ENCODE data around the gene ZNF888.
"Not testable (repeated sequence)": the region's sequence is repeated elsewhere in the genome, so short reads cannot be mapped to it uniquely, and the experiment has no call there.

The ZNF888 gene

GRCh38 chr19:52924641-52925040 is 1.4 kb upstream of the ZNF888 start:
- H3K36me3 Mint-ChIP-seq (ENCODE audit: low read depth): peaks cover 39% of the 10 kb centered on the region
- H3K27ac Mint-ChIP-seq: peak overlapping the region; percentile 94
- H3K4me3 Mint-ChIP-seq, H3K27me3 Mint-ChIP-seq, H3K9me3 Mint-ChIP-seq: not testable (repeated sequence)
- peaks cover 42% of the 10 kb centered on the region for H3K4me1 Mint-ChIP-seq (ENCODE audit: low read depth)
- intact Hi-C loops (cut with micrococcal nuclease): loop anchor here (5.0 kb wide), 1 partner anchor 38 kb away; the partner anchor contains the start of gene ZNF816

- Mint-ChIP-seq H3K27ac (peak overlapping the region; percentile 94), H3K4me3 (peak overlapping the region; percentile 81), H3K9me3 (no peaks in the 10 kb centered on the region), H3K4me1 (ENCODE audit: low read depth) (peaks cover 42% of the 10 kb centered on the region), H3K27me3 (no peaks in the 10 kb centered on the region), H3K36me3 (ENCODE audit: low read depth) (peaks cover 39% of the 10 kb centered on the region)
- intact Hi-C loops (cut with micrococcal nuclease): loop anchor here (1.0 to 5.0 kb wide), 3 partner anchors 19 to 38 kb away; partner anchors contain the start of genes ZNF320 and ZNF816
These were observed 758 bp upstream of the ZNF888 start for GRCh38 chr19:52923778-52924593.

- no peak overlapping the region for H3K4me3 Mint-ChIP-seq
- no peaks in the 10 kb centered on the region for H3K27me3 Mint-ChIP-seq
- H3K4me1 Mint-ChIP-seq (ENCODE audit: low read depth): peaks cover 17% of the 10 kb centered on the region
- intact Hi-C loops (cut with micrococcal nuclease): no loop called here
- H3K27ac Mint-ChIP-seq: no peak overlapping the region
- H3K36me3 Mint-ChIP-seq (ENCODE audit: low read depth): peaks cover 71% of the 10 kb centered on the region
- H3K9me3 Mint-ChIP-seq: no peaks in the 10 kb centered on the region
These were observed 5.7 kb downstream of the ZNF888 start for GRCh38 chr19:52917531-52917930.

- Mint-ChIP-seq H3K27me3 (no peaks in the 10 kb centered on the region), H3K4me3 (no peak overlapping the region), H3K27ac (no peak overlapping the region), H3K9me3 (peaks cover 49% of the 10 kb centered on the region), H3K4me1 (ENCODE audit: low read depth) (peaks cover 7% of the 10 kb centered on the region), H3K36me3 (ENCODE audit: low read depth) (peaks cover 100% of the 10 kb centered on the region)
- intact Hi-C loops (cut with micrococcal nuclease): no loop called here
These were observed 12.6 kb downstream of the ZNF888 start for GRCh38 chr19:52910648-52911047.

- Mint-ChIP-seq H3K9me3 (peaks cover 29% of the 10 kb centered on the region), H3K36me3 (ENCODE audit: low read depth) (peaks cover 42% of the 10 kb centered on the region)
- H3K27me3 Mint-ChIP-seq; intact Hi-C loops (cut with micrococcal nuclease); H3K27ac Mint-ChIP-seq; H3K4me1 Mint-ChIP-seq (ENCODE audit: low read depth); H3K4me3 Mint-ChIP-seq: not testable (repeated sequence)
These were observed 19.0 kb downstream of the ZNF888 start for GRCh38 chr19:52904052-52904780.

- intact Hi-C loops (cut with micrococcal nuclease): no loop called here
- peaks cover 3% of the 10 kb centered on the region for H3K4me1 Mint-ChIP-seq (ENCODE audit: low read depth)
- peaks cover 15% of the 10 kb centered on the region for H3K9me3 Mint-ChIP-seq
- no peak overlapping the region for H3K27ac Mint-ChIP-seq
- no peaks in the 10 kb centered on the region for H3K27me3 Mint-ChIP-seq
- no peak overlapping the region for H3K4me3 Mint-ChIP-seq
- H3K36me3 Mint-ChIP-seq (ENCODE audit: low read depth): peaks cover 28% of the 10 kb centered on the region
These were observed 21.4 kb downstream of the ZNF888 start for GRCh38 chr19:52901842-52902241.

GRCh38 chr19:52898596-52898995 is 24.6 kb downstream of the ZNF888 start:
- Mint-ChIP-seq H3K4me1 (ENCODE audit: low read depth) (peaks cover 16% of the 10 kb centered on the region), H3K27ac (peak overlapping the region; percentile 97), H3K36me3 (ENCODE audit: low read depth) (peaks cover 35% of the 10 kb centered on the region)
- H3K27me3 Mint-ChIP-seq; intact Hi-C loops (cut with micrococcal nuclease); H3K4me3 Mint-ChIP-seq; H3K9me3 Mint-ChIP-seq: not testable (repeated sequence)

GRCh38 chr19:52898101-52898500 is 25.1 kb downstream of the ZNF888 start:
- H3K27ac Mint-ChIP-seq: peak overlapping the region; percentile 97

GRCh38 chr19:52897138-52897935 is 25.9 kb downstream of the ZNF888 start, which contains the start of gene ZNF320:
Gene ZNF320 (minus strand): TSS chr19:52897635. CDS start chr19:52890255, 7,380 bp downstream.
- Mint-ChIP-seq H3K4me3 (peak within 1 kb of the TSS; percentile 97), H3K36me3 (ENCODE audit: low read depth) (peaks cover 48% of the 10 kb centered on the region), H3K9me3 (no peaks in the 10 kb centered on the region), H3K27ac (peak within 1 kb of the TSS; percentile 97), H3K27me3 (no peaks in the 10 kb centered on the region), H3K4me1 (ENCODE audit: low read depth) (peaks cover 24% of the 10 kb centered on the region)
- intact Hi-C loops (cut with micrococcal nuclease): loop anchor here (1.0 to 2.0 kb wide), 2 partner anchors 26 to 65 kb away; partner anchors contain the start of genes ZNF816 and ZNF888

More at GRCh38 chr19:52898101-52898500, 25.1 kb downstream of the ZNF888 start:
- no peaks in the 10 kb centered on the region for H3K9me3 Mint-ChIP-seq
- H3K27me3 Mint-ChIP-seq: no peaks in the 10 kb centered on the region
- peak overlapping the region; percentile 97 for H3K4me3 Mint-ChIP-seq
- intact Hi-C loops (cut with micrococcal nuclease): no loop called here
- peaks cover 40% of the 10 kb centered on the region for H3K36me3 Mint-ChIP-seq (ENCODE audit: low read depth)
- H3K4me1 Mint-ChIP-seq (ENCODE audit: low read depth): peaks cover 16% of the 10 kb centered on the region

- Mint-ChIP-seq H3K27ac (peak overlapping the region; percentile 97), H3K9me3 (peaks cover 2% of the 10 kb centered on the region), H3K4me3 (peak overlapping the region; percentile 97), H3K36me3 (ENCODE audit: low read depth) (peaks cover 55% of the 10 kb centered on the region), H3K4me1 (ENCODE audit: low read depth) (peaks cover 24% of the 10 kb centered on the region), H3K27me3 (no peaks in the 10 kb centered on the region)
- intact Hi-C loops (cut with micrococcal nuclease): loop anchor here (1.0 to 2.0 kb wide), 2 partner anchors 27 to 66 kb away; partner anchors contain the start of genes ZNF816 and ZNF888
These were observed 26.6 kb downstream of the ZNF888 start for GRCh38 chr19:52896431-52897137.

GRCh38 chr19:52891336-52891735 is 31.9 kb downstream of the ZNF888 start:
- no peak overlapping the region for H3K4me3 Mint-ChIP-seq
- intact Hi-C loops (cut with micrococcal nuclease): no loop called here
- H3K36me3 Mint-ChIP-seq (ENCODE audit: low read depth): peaks cover 92% of the 10 kb centered on the region
- no peaks in the 10 kb centered on the region for H3K27me3 Mint-ChIP-seq
- no peak overlapping the region for H3K27ac Mint-ChIP-seq
- H3K9me3 Mint-ChIP-seq: peaks cover 38% of the 10 kb centered on the region
- peaks cover 16% of the 10 kb centered on the region for H3K4me1 Mint-ChIP-seq (ENCODE audit: low read depth)

- intact Hi-C loops (cut with micrococcal nuclease): no loop called here
- H3K27me3 Mint-ChIP-seq: no peaks in the 10 kb centered on the region
- H3K4me3 Mint-ChIP-seq: no peak overlapping the region
- H3K27ac Mint-ChIP-seq: no peak overlapping the region
- H3K9me3 Mint-ChIP-seq: peaks cover 43% of the 10 kb centered on the region
- peaks cover 97% of the 10 kb centered on the region for H3K36me3 Mint-ChIP-seq (ENCODE audit: low read depth)
- peaks cover 13% of the 10 kb centered on the region for H3K4me1 Mint-ChIP-seq (ENCODE audit: low read depth)
These were observed 33.3 kb downstream of the ZNF888 start for GRCh38 chr19:52889931-52890330.

GRCh38 chr19:52889076-52889475 is 34.2 kb downstream of the ZNF888 start:
- H3K36me3 Mint-ChIP-seq (ENCODE audit: low read depth): peaks cover 97% of the 10 kb centered on the region
- peaks cover 8% of the 10 kb centered on the region for H3K4me1 Mint-ChIP-seq (ENCODE audit: low read depth)
- intact Hi-C loops (cut with micrococcal nuclease): no loop called here
- no peaks in the 10 kb centered on the region for H3K27me3 Mint-ChIP-seq
- no peak overlapping the region for H3K27ac Mint-ChIP-seq
- H3K4me3 Mint-ChIP-seq: no peak overlapping the region
- H3K9me3 Mint-ChIP-seq: peaks cover 51% of the 10 kb centered on the region

All from dendritic cell treated with granulocyte-macrophage colony-stimulating factor and Interleukin-4, amounts not matched to agents 40 ng/mL and 50 ng/mL, for 4 days (primary cell).